ENCODE results near the gene TSHZ2.

DNA sequence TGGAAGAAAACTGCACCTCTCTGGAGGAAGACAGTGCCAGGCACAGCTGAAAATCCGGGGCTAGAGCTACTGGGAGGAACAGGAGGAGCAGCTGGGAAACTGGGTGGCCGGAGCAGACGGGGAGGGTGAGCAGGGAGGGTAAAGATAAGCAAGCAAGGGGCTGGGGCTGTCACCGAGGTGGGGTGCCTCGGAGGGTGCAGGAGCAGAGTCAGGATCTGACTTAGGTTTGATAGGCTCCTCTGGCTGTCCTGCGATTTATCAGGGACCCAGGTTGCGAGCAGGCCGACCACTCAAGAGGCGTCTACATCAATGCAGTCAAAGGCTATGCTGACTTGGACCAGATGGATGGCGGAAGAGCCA is 12.3 kb downstream of the TSHZ2 start:
- TF ChIP-seq, protein P1, sequence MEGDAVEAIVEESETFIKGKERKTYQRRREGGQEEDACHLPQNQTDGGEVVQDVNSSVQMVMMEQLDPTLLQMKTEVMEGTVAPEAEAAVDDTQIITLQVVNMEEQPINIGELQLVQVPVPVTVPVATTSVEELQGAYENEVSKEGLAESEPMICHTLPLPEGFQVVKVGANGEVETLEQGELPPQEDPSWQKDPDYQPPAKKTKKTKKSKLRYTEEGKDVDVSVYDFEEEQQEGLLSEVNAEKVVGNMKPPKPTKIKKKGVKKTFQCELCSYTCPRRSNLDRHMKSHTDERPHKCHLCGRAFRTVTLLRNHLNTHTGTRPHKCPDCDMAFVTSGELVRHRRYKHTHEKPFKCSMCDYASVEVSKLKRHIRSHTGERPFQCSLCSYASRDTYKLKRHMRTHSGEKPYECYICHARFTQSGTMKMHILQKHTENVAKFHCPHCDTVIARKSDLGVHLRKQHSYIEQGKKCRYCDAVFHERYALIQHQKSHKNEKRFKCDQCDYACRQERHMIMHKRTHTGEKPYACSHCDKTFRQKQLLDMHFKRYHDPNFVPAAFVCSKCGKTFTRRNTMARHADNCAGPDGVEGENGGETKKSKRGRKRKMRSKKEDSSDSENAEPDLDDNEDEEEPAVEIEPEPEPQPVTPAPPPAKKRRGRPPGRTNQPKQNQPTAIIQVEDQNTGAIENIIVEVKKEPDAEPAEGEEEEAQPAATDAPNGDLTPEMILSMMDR (IDR thresholded peaks at IDR 0.05): no peak
- TF ChIP-seq, protein P2, sequence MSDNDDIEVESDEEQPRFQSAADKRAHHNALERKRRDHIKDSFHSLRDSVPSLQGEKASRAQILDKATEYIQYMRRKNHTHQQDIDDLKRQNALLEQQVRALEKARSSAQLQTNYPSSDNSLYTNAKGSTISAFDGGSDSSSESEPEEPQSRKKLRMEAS (CRISPR knock-in tag; IDR thresholded peaks at IDR 0.05): no peak
- no peak for TF ChIP-seq ZSCAN18 (CRISPR knock-in tag; IDR thresholded peaks at IDR 0.05)
- TF ChIP-seq, protein P3, sequence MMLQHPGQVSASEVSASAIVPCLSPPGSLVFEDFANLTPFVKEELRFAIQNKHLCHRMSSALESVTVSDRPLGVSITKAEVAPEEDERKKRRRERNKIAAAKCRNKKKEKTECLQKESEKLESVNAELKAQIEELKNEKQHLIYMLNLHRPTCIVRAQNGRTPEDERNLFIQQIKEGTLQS (CRISPR knock-in tag; conservative IDR thresholded peaks at IDR 0.05): no peak
- TF ChIP-seq, protein P4, sequence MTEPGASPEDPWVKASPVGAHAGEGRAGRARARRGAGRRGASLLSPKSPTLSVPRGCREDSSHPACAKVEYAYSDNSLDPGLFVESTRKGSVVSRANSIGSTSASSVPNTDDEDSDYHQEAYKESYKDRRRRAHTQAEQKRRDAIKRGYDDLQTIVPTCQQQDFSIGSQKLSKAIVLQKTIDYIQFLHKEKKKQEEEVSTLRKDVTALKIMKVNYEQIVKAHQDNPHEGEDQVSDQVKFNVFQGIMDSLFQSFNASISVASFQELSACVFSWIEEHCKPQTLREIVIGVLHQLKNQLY (CRISPR knock-in tag; IDR thresholded peaks at IDR 0.05): no peak
- TF ChIP-seq, protein P5, sequence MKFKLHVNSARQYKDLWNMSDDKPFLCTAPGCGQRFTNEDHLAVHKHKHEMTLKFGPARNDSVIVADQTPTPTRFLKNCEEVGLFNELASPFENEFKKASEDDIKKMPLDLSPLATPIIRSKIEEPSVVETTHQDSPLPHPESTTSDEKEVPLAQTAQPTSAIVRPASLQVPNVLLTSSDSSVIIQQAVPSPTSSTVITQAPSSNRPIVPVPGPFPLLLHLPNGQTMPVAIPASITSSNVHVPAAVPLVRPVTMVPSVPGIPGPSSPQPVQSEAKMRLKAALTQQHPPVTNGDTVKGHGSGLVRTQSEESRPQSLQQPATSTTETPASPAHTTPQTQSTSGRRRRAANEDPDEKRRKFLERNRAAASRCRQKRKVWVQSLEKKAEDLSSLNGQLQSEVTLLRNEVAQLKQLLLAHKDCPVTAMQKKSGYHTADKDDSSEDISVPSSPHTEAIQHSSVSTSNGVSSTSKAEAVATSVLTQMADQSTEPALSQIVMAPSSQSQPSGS (CRISPR knock-in tag; IDR thresholded peaks at IDR 0.05; ENCODE audit: borderline replicate concordance, low read depth): no peak
- no peak for TF ChIP-seq ZNF396 (CRISPR knock-in tag; IDR thresholded peaks at IDR 0.05; ENCODE audit: borderline replicate concordance)
- TF ChIP-seq, protein P6, sequence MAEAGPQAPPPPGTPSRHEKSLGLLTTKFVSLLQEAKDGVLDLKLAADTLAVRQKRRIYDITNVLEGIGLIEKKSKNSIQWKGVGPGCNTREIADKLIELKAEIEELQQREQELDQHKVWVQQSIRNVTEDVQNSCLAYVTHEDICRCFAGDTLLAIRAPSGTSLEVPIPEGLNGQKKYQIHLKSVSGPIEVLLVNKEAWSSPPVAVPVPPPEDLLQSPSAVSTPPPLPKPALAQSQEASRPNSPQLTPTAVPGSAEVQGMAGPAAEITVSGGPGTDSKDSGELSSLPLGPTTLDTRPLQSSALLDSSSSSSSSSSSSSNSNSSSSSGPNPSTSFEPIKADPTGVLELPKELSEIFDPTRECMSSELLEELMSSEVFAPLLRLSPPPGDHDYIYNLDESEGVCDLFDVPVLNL (CRISPR knock-in tag; IDR thresholded peaks at IDR 0.05; ENCODE audit: borderline replicate concordance, low read depth): no peak
- TF ChIP-seq, protein P7, sequence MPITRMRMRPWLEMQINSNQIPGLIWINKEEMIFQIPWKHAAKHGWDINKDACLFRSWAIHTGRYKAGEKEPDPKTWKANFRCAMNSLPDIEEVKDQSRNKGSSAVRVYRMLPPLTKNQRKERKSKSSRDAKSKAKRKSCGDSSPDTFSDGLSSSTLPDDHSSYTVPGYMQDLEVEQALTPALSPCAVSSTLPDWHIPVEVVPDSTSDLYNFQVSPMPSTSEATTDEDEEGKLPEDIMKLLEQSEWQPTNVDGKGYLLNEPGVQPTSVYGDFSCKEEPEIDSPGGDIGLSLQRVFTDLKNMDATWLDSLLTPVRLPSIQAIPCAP (CRISPR knock-in tag; IDR thresholded peaks at IDR 0.05): no peak
- no peak for TF ChIP-seq ZNF232 (CRISPR knock-in tag; IDR thresholded peaks at IDR 0.05)
- TF ChIP-seq NR1H2 (CRISPR knock-in tag; IDR thresholded peaks at IDR 0.05): no peak
- TF ChIP-seq ZMAT4 (CRISPR knock-in tag; IDR thresholded peaks at IDR 0.05): no peak
- TF ChIP-seq CREB1 (CRISPR knock-in tag; IDR thresholded peaks at IDR 0.05): no peak
- TF ChIP-seq ATF6 (CRISPR knock-in tag; IDR thresholded peaks at IDR 0.05): no peak

All from WTC11 (cell line).